ENCODE data around the gene TMEM72. TPM values are rescaled to one million over a fixed set of nuclear protein-coding genes. Genes with fewer than 3 reads are reported as not detected.

TMEM72 gene
- total RNA-seq, 2 donors from 2014 or later = not detected

GRCh38 chr10:44925811-44926750, 14.9 kb downstream of the TMEM72 start:
- peaks cover 19% of the 10 kb centered on the region for H3K27me3 Mint-ChIP-seq
- no peak overlapping the region for H3K4me3 Mint-ChIP-seq
- H3K4me1 Mint-ChIP-seq = no peaks in the 10 kb centered on the region
- DNase-seq = no peak
- ATAC-seq = no peak
- no peak overlapping the region for H3K27ac Mint-ChIP-seq
- H3K36me3 Mint-ChIP-seq (ENCODE audit: low read depth) = peaks cover 3% of the 10 kb centered on the region
- H3K9me3 ChIP-seq (ENCODE audit: control insufficient read depth, low read length, poor library complexity, severe bottlenecking) = no peaks in the 10 kb centered on the region

DNA sequence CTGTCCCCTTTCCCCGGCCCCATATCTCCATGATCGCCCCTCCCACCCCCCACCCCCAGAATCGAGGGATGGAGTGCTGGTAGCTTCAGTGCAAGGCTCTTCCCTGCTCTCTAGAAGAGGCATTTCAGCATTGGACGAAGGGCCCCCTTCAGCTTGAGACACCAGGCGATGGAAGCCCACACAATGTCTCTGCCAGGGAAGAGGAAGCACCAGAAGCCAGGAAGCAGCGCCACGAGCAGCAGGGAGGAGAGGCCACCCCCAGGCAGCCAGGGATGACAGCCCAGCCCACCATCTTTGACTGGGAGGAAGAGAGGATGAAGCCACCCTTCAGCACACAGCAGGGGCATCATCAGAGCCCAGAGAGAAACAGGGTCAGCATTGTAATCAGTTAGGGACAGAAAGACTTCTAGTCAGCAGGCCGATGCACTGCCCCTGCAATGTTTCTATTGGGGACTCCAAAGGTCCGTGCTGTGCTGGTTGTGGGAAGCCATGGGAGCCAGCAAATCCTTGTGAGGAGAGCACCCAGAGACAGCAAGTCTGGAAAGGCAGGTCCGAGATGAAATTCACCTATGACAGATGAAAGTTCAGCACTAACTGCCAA, 15.7 kb downstream of the TMEM72 start:
- H3K4me3 Mint-ChIP-seq = no peak overlapping the region
- H3K36me3 Mint-ChIP-seq (ENCODE audit: low read depth) = peaks cover 3% of the 10 kb centered on the region
- peaks cover 22% of the 10 kb centered on the region for H3K27me3 Mint-ChIP-seq
- H3K4me1 Mint-ChIP-seq = no peaks in the 10 kb centered on the region
- no peak overlapping the region for H3K27ac Mint-ChIP-seq
- DNase-seq (no peak), ATAC-seq (no peak)
- H3K9me3 ChIP-seq (ENCODE audit: control insufficient read depth, low read length, poor library complexity, severe bottlenecking) = no peaks in the 10 kb centered on the region

GRCh38 chr10:44927352-44927751, 16.2 kb downstream of the TMEM72 start:
- no peak overlapping the region for H3K4me3 Mint-ChIP-seq
- DNase-seq (no peak), ATAC-seq (no peak)
- H3K4me1 Mint-ChIP-seq = no peaks in the 10 kb centered on the region
- no peak overlapping the region for H3K27ac Mint-ChIP-seq
- H3K36me3 Mint-ChIP-seq (ENCODE audit: low read depth) = peaks cover 3% of the 10 kb centered on the region
- H3K27me3 Mint-ChIP-seq = peaks cover 22% of the 10 kb centered on the region
- no peaks in the 10 kb centered on the region for H3K9me3 ChIP-seq (ENCODE audit: control insufficient read depth, low read length, poor library complexity, severe bottlenecking)

GRCh38 chr10:44928462-44928861, 17.3 kb downstream of the TMEM72 start:
- H3K4me1 Mint-ChIP-seq = no peaks in the 10 kb centered on the region
- no peak for ATAC-seq
- DNase-seq = no peak
- H3K4me3 Mint-ChIP-seq = no peak overlapping the region
- H3K9me3 ChIP-seq (ENCODE audit: control insufficient read depth, low read length, poor library complexity, severe bottlenecking) = no peaks in the 10 kb centered on the region
- peaks cover 3% of the 10 kb centered on the region for H3K36me3 Mint-ChIP-seq (ENCODE audit: low read depth)
- H3K27ac Mint-ChIP-seq = no peak overlapping the region
- peaks cover 22% of the 10 kb centered on the region for H3K27me3 Mint-ChIP-seq

DNA sequence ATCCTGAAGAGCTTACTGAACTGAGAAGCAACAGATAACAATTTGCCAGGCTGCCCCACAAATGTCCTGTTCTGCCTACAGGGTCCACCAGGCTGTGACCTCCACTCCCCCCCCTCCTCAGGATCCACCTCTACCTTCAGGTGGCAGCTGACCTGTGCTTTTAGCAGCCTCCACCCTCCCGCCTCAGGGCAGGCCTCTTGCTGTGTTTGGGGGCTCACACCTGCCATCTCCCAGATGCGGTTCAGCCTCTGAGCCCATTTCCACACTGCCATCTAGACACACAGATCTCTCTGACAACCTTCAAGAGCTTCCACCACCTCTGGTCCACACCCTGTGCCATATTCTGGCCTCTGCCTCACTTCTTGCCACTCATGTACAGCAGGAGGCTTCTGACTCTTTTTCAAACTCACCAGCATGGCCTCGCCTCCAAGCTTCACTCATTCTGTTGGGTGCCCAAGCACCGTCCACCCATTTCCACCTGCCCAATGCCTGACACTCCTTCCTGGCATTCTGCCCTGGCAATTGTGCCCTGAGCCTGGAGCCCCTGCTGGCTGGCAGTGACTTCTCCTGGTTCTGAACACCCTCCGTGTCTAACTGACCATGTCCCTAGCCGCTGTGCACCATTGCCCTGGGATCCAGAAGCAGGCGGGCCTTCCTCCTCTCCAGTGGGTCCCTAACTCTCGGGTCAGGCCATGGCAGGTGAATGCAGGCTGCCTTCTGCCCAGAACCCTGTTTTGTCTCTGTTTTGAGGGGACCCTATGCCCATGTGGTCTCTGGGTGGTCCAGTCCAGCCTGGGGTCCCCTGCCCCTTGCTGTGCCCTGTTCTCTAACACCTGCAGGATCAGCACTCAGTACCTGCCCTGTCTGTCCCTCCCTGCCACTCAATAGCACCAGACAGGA, 18.5 kb downstream of the TMEM72 start:
- H3K27ac Mint-ChIP-seq = no peak overlapping the region
- no peaks in the 10 kb centered on the region for H3K9me3 ChIP-seq (ENCODE audit: control insufficient read depth, low read length, poor library complexity, severe bottlenecking)
- no peak for DNase-seq
- H3K4me1 Mint-ChIP-seq = peaks cover 2% of the 10 kb centered on the region
- ATAC-seq = no peak
- peaks cover 14% of the 10 kb centered on the region for H3K27me3 Mint-ChIP-seq
- no peaks in the 10 kb centered on the region for H3K36me3 Mint-ChIP-seq (ENCODE audit: low read depth)
- no peak overlapping the region for H3K4me3 Mint-ChIP-seq

DNA sequence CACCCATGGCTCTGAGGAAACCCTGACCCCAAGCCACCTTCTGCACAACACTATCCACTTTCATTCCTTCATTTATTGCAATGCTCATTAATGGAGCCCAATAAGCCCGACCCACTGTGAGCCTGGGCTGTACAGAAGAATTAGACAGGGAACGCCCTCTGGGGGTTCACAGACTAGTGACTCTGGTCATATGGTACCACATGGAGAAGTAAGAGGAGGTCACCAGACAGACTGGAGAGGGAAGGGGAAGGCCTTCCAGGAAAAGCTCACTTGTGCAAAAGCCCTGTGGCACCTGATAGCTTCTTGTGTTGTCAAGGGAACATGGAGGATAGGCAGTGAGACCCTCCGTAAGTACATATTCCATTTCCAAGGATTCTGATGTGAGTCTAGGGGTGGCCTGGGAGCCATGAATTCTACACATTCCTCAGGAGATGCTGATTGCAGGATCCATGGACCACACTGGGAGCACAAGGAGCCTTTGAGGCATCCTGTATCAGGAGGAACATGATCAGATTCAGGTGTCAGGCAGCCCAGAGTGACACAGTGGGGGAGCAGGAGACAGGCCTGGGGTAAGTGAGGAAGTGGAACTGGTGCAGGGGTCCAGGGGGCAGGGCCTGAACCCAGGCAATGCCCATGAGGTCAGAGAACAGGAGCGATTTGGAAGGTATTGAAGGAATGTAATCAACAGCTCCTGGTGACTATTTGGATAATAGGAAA, 19.9 kb downstream of the TMEM72 start:
- H3K4me3 Mint-ChIP-seq = no peak overlapping the region
- H3K27me3 Mint-ChIP-seq = peaks cover 14% of the 10 kb centered on the region
- H3K4me1 Mint-ChIP-seq = peaks cover 7% of the 10 kb centered on the region
- no peak for ATAC-seq
- H3K27ac Mint-ChIP-seq = no peak overlapping the region
- DNase-seq = no peak
- no peaks in the 10 kb centered on the region for H3K9me3 ChIP-seq (ENCODE audit: control insufficient read depth, low read length, poor library complexity, severe bottlenecking)
- H3K36me3 Mint-ChIP-seq (ENCODE audit: low read depth) = no peaks in the 10 kb centered on the region

DNA sequence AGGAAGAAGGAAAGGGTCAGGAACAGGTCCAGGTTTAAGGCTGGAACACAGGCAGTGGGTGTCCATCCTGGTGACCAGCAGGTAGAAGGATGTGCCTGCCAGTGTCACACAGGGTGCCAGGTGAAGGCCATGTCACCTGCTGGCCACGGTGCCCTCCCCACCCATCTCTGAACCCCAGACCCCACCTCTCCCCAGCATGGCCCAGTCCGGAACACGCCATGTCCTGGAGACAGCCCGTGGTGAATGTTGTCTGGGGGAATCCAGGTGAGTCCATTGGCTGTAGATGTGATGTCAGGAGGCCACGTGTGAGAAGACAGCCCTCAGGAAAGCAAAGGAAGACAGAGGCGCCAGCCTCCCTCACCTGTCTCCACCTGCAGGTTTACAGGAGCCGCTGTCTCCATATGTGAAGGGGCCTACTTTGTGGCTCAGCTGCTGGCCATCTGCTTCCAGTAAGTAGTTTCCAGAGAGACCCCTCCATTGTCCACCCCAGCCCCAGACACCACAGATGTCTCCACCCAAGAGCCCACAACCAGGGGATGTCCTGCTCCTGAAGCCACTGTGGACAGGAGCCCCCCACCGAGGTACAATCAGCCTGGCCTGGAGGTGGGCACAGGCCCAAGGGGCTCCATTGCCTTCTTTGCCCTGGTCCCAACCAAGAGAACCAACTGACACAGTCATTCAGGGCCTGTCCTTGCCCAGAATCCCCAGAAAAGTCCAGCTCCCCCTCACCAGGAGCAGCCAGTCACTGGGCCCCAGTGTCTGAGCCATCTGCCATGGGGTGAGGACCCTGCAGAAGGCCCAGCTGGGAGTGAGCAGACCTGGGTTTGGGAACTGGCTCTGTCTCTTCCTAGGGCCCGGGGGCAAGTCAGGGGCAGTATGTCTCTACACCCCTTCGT, 20.7 kb downstream of the TMEM72 start:
- H3K4me1 Mint-ChIP-seq = peaks cover 7% of the 10 kb centered on the region
- peaks cover 14% of the 10 kb centered on the region for H3K27me3 Mint-ChIP-seq
- H3K27ac Mint-ChIP-seq = no peak overlapping the region
- ATAC-seq (no peak), DNase-seq (no peak)
- no peak overlapping the region for H3K4me3 Mint-ChIP-seq
- H3K36me3 Mint-ChIP-seq (ENCODE audit: low read depth) = no peaks in the 10 kb centered on the region
- H3K9me3 ChIP-seq (ENCODE audit: control insufficient read depth, low read length, poor library complexity, severe bottlenecking) = no peaks in the 10 kb centered on the region

- H3K4me1 Mint-ChIP-seq = peaks cover 7% of the 10 kb centered on the region
- peaks cover 14% of the 10 kb centered on the region for H3K27me3 Mint-ChIP-seq
- ATAC-seq (peak; percentile 91), DNase-seq (peak; percentile 53 to 78 (median 68))
- H3K27ac Mint-ChIP-seq = no peak overlapping the region
- no peaks in the 10 kb centered on the region for H3K36me3 Mint-ChIP-seq (ENCODE audit: low read depth)
- no peaks in the 10 kb centered on the region for H3K9me3 ChIP-seq (ENCODE audit: control insufficient read depth, low read length, poor library complexity, severe bottlenecking)
- no peak overlapping the region for H3K4me3 Mint-ChIP-seq
Observed at GRCh38 chr10:44932517-44933450, 21.6 kb downstream of the TMEM72 start.

DNA sequence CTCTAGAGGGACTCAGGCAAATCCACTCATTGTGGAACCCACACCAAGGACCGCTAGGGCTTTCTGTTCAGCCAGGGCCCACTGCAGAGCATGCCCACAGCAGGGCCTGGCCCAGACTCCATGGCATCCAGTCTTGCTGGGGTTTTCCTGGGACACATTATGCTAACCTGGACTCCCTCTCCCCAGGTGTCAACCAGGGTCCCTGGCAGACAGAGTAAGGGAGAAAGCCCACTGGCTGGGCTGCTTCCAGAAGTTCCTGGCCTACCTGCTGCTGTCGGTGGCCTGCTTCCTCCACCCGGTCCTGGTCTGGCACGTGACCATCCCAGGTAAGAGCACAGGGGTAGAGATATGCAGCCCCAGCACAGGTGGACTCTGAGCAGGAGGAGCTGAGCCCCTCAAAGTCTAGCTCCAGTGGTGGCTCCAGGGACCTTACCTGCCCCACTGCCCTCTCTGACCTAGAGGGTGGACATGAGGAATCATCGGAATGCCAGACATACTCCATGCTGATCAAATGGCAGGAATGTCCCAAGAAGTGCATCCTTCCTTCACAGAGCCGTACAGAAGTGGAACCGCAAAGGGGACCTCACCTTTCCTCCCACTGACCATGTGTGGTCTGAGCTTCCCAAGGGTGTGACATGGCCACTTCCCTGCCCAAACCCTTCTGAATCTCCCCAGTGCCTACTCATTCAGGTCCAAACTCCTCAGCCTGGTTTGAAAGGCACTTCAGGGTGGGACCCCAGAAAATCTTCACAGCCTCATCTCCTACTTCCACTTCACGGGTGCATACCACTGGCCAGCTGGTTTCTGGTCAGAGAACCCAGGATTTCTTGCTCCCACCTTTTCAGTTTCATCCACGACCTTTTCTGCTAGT, 22.5 kb downstream of the TMEM72 start:
- DNase-seq = no peak
- no peak overlapping the region for H3K27ac Mint-ChIP-seq
- no peak overlapping the region for H3K4me3 Mint-ChIP-seq
- peaks cover 7% of the 10 kb centered on the region for H3K4me1 Mint-ChIP-seq
- peaks cover 14% of the 10 kb centered on the region for H3K27me3 Mint-ChIP-seq
- no peak for ATAC-seq
- no peaks in the 10 kb centered on the region for H3K9me3 ChIP-seq (ENCODE audit: control insufficient read depth, low read length, poor library complexity, severe bottlenecking)
- no peaks in the 10 kb centered on the region for H3K36me3 Mint-ChIP-seq (ENCODE audit: low read depth)

GRCh38 chr10:44934416-44935200, 23.5 kb downstream of the TMEM72 start:
- H3K27ac Mint-ChIP-seq = no peak overlapping the region
- H3K27me3 Mint-ChIP-seq = peaks cover 13% of the 10 kb centered on the region
- no peak overlapping the region for H3K4me3 Mint-ChIP-seq

More at GRCh38 chr10:44934416-44935200, 23.5 kb downstream of the TMEM72 start:
- DNase-seq (no peak), ATAC-seq (no peak)
- H3K9me3 ChIP-seq (ENCODE audit: control insufficient read depth, low read length, poor library complexity, severe bottlenecking) = no peaks in the 10 kb centered on the region
- no peaks in the 10 kb centered on the region for H3K36me3 Mint-ChIP-seq (ENCODE audit: low read depth)
- peaks cover 7% of the 10 kb centered on the region for H3K4me1 Mint-ChIP-seq

Data from T-helper 17 cell (primary cell).